Stomach (tissue), 4 donors: ENCODE data around the gene PUS7L.

Experiments
- POLR2AphosphoS5 ChIP-seq, 3 donors: sonication (generic); formaldehyde crosslinking; IDR thresholded peaks; one replicate each; pipeline ENCODE4 v1.6.1; 2016; ENCODE audit warnings: antibody characterized with exemption in 3 of 3
- TF ChIP-seq, protein P1 (sequence below), 7 experiments: fragments of 450-650 bp in 4 of 7; fragments of 200-600 bp in 3 of 7; sonication (generic) in 3 of 7; IDR thresholded peaks; one replicate each; pipeline ENCODE4 v1.5.1; 2016 to 2019; ENCODE audit warnings: antibody characterized with exemption in 7 of 7, control low read depth in 2 of 7, mild to moderate bottlenecking in 1 of 7

DNA sequence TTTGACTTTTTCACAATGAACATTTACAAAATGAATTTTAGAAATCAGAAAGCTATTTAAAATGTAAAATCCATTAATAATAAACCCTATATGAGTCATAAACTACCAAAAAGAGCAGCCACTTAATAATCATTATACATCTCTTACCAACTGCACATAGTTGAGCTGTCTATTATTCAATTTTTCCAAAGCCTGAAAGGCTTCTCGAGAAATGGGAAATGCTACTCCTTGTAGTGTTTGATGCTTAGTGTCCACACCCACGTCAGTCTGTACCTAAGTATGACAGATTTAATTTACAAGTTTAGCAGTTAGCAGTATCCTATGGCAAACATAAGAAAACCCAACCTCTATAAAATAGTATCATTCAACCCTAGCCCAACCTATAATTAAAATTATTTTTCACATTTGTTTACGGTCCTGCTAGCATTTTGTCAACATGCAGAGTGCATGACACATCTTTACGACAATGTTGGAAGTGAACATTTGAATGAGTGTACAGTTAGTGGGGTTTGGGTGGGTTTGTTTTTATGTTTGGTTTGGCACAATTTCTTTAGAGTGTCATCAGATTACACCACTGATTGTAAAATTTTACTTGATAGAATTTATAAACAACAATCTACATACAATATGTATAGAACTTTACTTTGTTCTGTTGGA lies 39.1 kb upstream of the PUS7L start:
- TF ChIP-seq, protein P1, sequence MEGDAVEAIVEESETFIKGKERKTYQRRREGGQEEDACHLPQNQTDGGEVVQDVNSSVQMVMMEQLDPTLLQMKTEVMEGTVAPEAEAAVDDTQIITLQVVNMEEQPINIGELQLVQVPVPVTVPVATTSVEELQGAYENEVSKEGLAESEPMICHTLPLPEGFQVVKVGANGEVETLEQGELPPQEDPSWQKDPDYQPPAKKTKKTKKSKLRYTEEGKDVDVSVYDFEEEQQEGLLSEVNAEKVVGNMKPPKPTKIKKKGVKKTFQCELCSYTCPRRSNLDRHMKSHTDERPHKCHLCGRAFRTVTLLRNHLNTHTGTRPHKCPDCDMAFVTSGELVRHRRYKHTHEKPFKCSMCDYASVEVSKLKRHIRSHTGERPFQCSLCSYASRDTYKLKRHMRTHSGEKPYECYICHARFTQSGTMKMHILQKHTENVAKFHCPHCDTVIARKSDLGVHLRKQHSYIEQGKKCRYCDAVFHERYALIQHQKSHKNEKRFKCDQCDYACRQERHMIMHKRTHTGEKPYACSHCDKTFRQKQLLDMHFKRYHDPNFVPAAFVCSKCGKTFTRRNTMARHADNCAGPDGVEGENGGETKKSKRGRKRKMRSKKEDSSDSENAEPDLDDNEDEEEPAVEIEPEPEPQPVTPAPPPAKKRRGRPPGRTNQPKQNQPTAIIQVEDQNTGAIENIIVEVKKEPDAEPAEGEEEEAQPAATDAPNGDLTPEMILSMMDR (IDR thresholded peaks at IDR 0.05) = no peak
- no peak for TF ChIP-seq POLR2AphosphoS5 (IDR thresholded peaks at IDR 0.05)
